K562 (cell line): Measurements from ENCODE around the gene E2F3. TPM values are rescaled to one million over a fixed set of nuclear protein-coding genes. Genes with fewer than 3 reads are reported as not detected.

Source experiments
- BCOR ChIP-seq: fragments of 450-650 bp; IDR thresholded peaks from 2 replicates; pipeline ENCODE4 v1.6.1; 2016
- BDP1 ChIP-seq: IDR thresholded peaks from 3 replicates; pipeline ENCODE4 v1.6.1; 2011; ENCODE audit not compliant: insufficient read length, insufficient read depth
- CBFA2T3 ChIP-seq: fragments of 450-650 bp; IDR thresholded peaks from 2 replicates; pipeline ENCODE4 v1.6.1; 2017
- CGGBP1 ChIP-seq: fragments of 250-450 bp; sonication (Bioruptor Pico); IDR thresholded peaks from 2 replicates; pipeline ENCODE4 v1.9.0; 2021; ENCODE audit warnings: mild to moderate bottlenecking
- EGR1 ChIP-seq: fragments of 450-650 bp; conservative IDR thresholded peaks from 2 replicates; pipeline ENCODE4 v1.6.1; 2017; ENCODE audit warnings: mild to moderate bottlenecking
- HMGXB4 ChIP-seq: sonication (generic); formaldehyde crosslinking; IDR thresholded peaks from 2 replicates; pipeline ENCODE4 v1.8.1; 2023; ENCODE audit warnings: mild to moderate bottlenecking, missing genetic modification reagents
- IRF2 ChIP-seq: sonication (generic); formaldehyde crosslinking; IDR thresholded peaks from 2 replicates; pipeline ENCODE4 v1.8.1; 2022; ENCODE audit warnings: mild to moderate bottlenecking, missing genetic modification reagents
- MGA ChIP-seq: fragments of 450-650 bp; IDR thresholded peaks from 2 replicates; pipeline ENCODE4 v1.6.1; 2016; ENCODE audit warnings: mild to moderate bottlenecking, moderate library complexity
- MNT ChIP-seq, 2 experiments: fragments of 450-650 bp; conservative IDR thresholded peaks; 2 replicates each; pipeline ENCODE4 v1.6.1; 2017; ENCODE audit warnings: mild to moderate bottlenecking in 2 of 2, moderate library complexity in 2 of 2
- NCOA6 ChIP-seq: fragments of 450-650 bp; IDR thresholded peaks from 2 replicates; pipeline ENCODE4 v1.6.1; 2017; ENCODE audit warnings: mild to moderate bottlenecking
- NFE2 ChIP-seq: IDR thresholded peaks from 2 replicates; pipeline ENCODE4 v1.6.1; 2014; ENCODE audit warnings: antibody characterized with exemption, low read depth
- NFIX ChIP-seq: fragments of 250-450 bp; sonication (Bioruptor Pico); IDR thresholded peaks from 2 replicates; pipeline ENCODE4 v1.4.0; 2020; ENCODE audit warnings: low read depth, mild to moderate bottlenecking, moderate library complexity
- POLR2A ChIP-seq: fragments of 450-650 bp; conservative IDR thresholded peaks from 2 replicates; pipeline ENCODE4 v1.6.1; 2016
- SMARCA4 ChIP-seq: fragments of 450-650 bp; IDR thresholded peaks from 2 replicates; pipeline ENCODE4 v1.6.1; 2016
- TFAM ChIP-seq: fragments of 250-450 bp; sonication (Bioruptor Pico); conservative IDR thresholded peaks from 2 replicates; pipeline ENCODE4 v1.5.0; 2021; ENCODE audit warnings: mild to moderate bottlenecking, moderate library complexity
- ZNF79 ChIP-seq: fragments of 250-450 bp; sonication (Bioruptor Pico); IDR thresholded peaks from 2 replicates; pipeline ENCODE4 v1.4.0; 2020; ENCODE audit warnings: low read depth, mild to moderate bottlenecking, moderate library complexity
- polyA plus RNA-seq, 8 experiments: library from polyadenylated mRNA; depleted of rRNA in 4 of 8; stranded (reverse) in 5 of 8; unstranded in 3 of 8; fragments of >200 nt; fragmentation: Nextera tagmentation in 2 of 8; fragmentation: Illumina TruSeq in 1 of 8; extraction: Ambion mirVana in 2 of 8; extraction: Trizol in 1 of 8; gene quantifications; 2 replicates each; pipeline versions ENCODE4 v1.2.1 to v1.2.3, GENCODE V29; 2011 to 2014; ENCODE audit warnings: inconsistent platforms in 1 of 8, missing spikeins in 1 of 8
- total RNA-seq, 7 experiments: library from RNA; depleted of rRNA in 6 of 7; stranded (reverse); fragments of >200 nt in 6 of 7; fragmentation: Illumina TruSeq in 2 of 7; extraction: Trizol in 2 of 7; gene quantifications; 2 replicates each; pipeline versions ENCODE4 v1.2.1 to v1.2.3, GENCODE V29; 2011 to 2021; ENCODE audit warnings: low replicate concordance in 1 of 7

E2F3 gene
- total and polyA plus RNA-seq, 9 of the 15 experiments (the other 6 are each of a cell fraction or from before 2014, with no cell fraction given): 11.1 to 44.7 (median 27.2) TPM

- TF ChIP-seq MGA: no peak
- TF ChIP-seq NFE2: peak; percentile 76
- TF ChIP-seq IRF2 (CRISPR knock-in tag): no peak
- TF ChIP-seq NFIX (CRISPR knock-in tag): no peak
- TF ChIP-seq TFAM: no peak
- peak; percentile 55 for TF ChIP-seq CBFA2T3
- no peak for TF ChIP-seq BDP1
- TF ChIP-seq SMARCA4: peak; percentile 81
- TF ChIP-seq EGR1: peak; percentile 71
- no peak for TF ChIP-seq ZNF79
- TF ChIP-seq CGGBP1 (CRISPR knock-in tag): no peak
- TF ChIP-seq POLR2A: no peak
- TF ChIP-seq MNT (conservative IDR thresholded peaks at IDR 0.05): peak in 1 of 2 experiments; percentile 27; a peak in 2 of 4 replicates
- TF ChIP-seq NCOA6: 0 out of 2 replicates have a peak, but pooled peaks have one; percentile 8
- no peak for TF ChIP-seq BCOR
- TF ChIP-seq HMGXB4: no peak
Observed at GRCh38 chr6:20454204-20454824, 52.6 kb downstream of the E2F3 start (continued).
